GM12878 (cell line): Measurements from ENCODE around the gene PLD3. TPM values are rescaled to one million over a fixed set of nuclear protein-coding genes. Genes with fewer than 3 reads are reported as not detected.

Experiments used
- ATAC-seq: fragments of 200-7000 bp; cut with Tn5 transposase; 3 replicates; pipeline ENCODE4 v1.9.1; 2020; ENCODE audit warnings: mild to moderate bottlenecking, moderate library complexity
- BruUV-seq: library from RNA; stranded (reverse); fragments of 400-500 nt; replicated peaks from 2 replicates; lab custom pipeline; 2021; lab: Mats Ljungman, UMichigan
- CTCF ChIA-PET: fragments of 300-600 bp; sonication (Branson Sonifier 250); formaldehyde crosslinking; extraction: SDS; loops from one replicate; lab custom pipeline; 2021; ENCODE audit warnings: inconsistent platforms; lab: Yijun Ruan, JAX
- POLR2A ChIA-PET: fragments of 350-600 bp; formaldehyde crosslinking; extraction: SDS; loops from one replicate; lab custom pipeline; 2021; ENCODE audit warnings: inconsistent platforms; lab: Charles Lee
- RAD21 ChIA-PET: fragments of 300-600 bp; sonication (Branson Sonifier 250); formaldehyde crosslinking; loops from one replicate; lab custom pipeline; 2023; ENCODE audit warnings: antibody characterized with exemption; ENCODE audit not compliant: unreplicated experiment; lab: Charles Lee
- SMC1A ChIA-PET: fragments of 300-600 bp; sonication (Branson Sonifier 250); formaldehyde crosslinking; loops from one replicate; lab custom pipeline; 2023; ENCODE audit not compliant: unreplicated experiment, uncharacterized antibody; lab: Charles Lee
- DNase-seq: peaks from one replicate; pipeline ENCODE4 v3.0.0-alpha.2; 2011; ENCODE audit warnings: low read depth, low spot score
- FAIRE-seq: peaks from 3 replicates; lab custom pipeline; 2011; peaks lifted over from hg19 to GRCh38; lab: Jason Lieb, UNC
- H2AFZ ChIP-seq: 2 replicates; pipeline ENCODE4 v1.6.0; 2011; ENCODE audit warnings: low read depth, low read length, control low read depth; ENCODE audit not compliant: control insufficient read depth
- H3K27ac ChIP-seq: 2 replicates; pipeline ENCODE4 v1.5.1; 2011; ENCODE audit warnings: control low read depth; ENCODE audit not compliant: control insufficient read depth, insufficient read depth
- H3K27me3 ChIP-seq, 2 experiments: replicated peaks in 1 of 2; 2 replicates each; pipeline versions ENCODE4 v1.6.0 to v1.6.1; 2011; ENCODE audit warnings: low read length in 1 of 2; ENCODE audit not compliant: control insufficient read depth in 2 of 2, insufficient read depth in 2 of 2
- H3K36me3 ChIP-seq, 2 experiments: 2 replicates each; pipeline ENCODE4 v1.5.1; 2011; ENCODE audit warnings: low read length in 1 of 2; ENCODE audit not compliant: control insufficient read depth in 2 of 2, insufficient read depth in 2 of 2
- H3K4me1 ChIP-seq: 2 replicates; pipeline ENCODE4 v1.6.1; 2011; ENCODE audit warnings: mild to moderate bottlenecking, low read length, moderate library complexity, mixed read lengths; ENCODE audit not compliant: control insufficient read depth, insufficient read depth
- H3K4me2 ChIP-seq: 2 replicates; pipeline ENCODE4 v1.6.0; 2011; ENCODE audit warnings: control low read depth; ENCODE audit not compliant: control insufficient read depth, insufficient read depth
- H3K4me3 ChIP-seq: fragments of 200-600 bp; sonication (generic); 2 replicates; pipeline ENCODE4 v1.5.1; 2016
- H3K79me2 ChIP-seq: 2 replicates; pipeline ENCODE4 v1.6.0; 2011; ENCODE audit warnings: low read length; ENCODE audit not compliant: control insufficient read depth, insufficient read depth
- H3K9ac ChIP-seq: 2 replicates; pipeline ENCODE4 v1.8.0; 2011; ENCODE audit warnings: low read length, control low read depth, mixed read lengths; ENCODE audit not compliant: control insufficient read depth, insufficient read depth
- H3K9me3 ChIP-seq: replicated peaks from 3 replicates; pipeline ENCODE4 v1.5.1; 2011; ENCODE audit warnings: mild to moderate bottlenecking, low read length; ENCODE audit not compliant: control insufficient read depth, insufficient read depth
- H4K20me1 ChIP-seq: 2 replicates; pipeline ENCODE4 v1.6.0; 2011; ENCODE audit not compliant: control insufficient read depth, insufficient read depth
- BACH1 ChIP-seq: fragments of 450-650 bp; IDR thresholded peaks from 2 replicates; pipeline ENCODE4 v1.6.1; 2017; ENCODE audit warnings: mild to moderate bottlenecking, borderline replicate concordance
- CHD1 ChIP-seq: IDR thresholded peaks from 2 replicates; pipeline ENCODE4 v1.6.1; 2012; ENCODE audit warnings: low read depth, low read length, improper control_type of control experiment
- CHD2 ChIP-seq: IDR thresholded peaks from 2 replicates; pipeline ENCODE4 v1.6.1; 2011; ENCODE audit warnings: low read depth, low read length, improper control_type of control experiment, borderline replicate concordance
- ESRRA ChIP-seq: IDR thresholded peaks from 2 replicates; pipeline ENCODE4 v1.6.1; 2012; ENCODE audit warnings: mild to moderate bottlenecking, low read length, improper control_type of control experiment
- GATAD2B ChIP-seq: fragments of 450-650 bp; conservative IDR thresholded peaks from 2 replicates; pipeline ENCODE4 v1.6.1; 2017; ENCODE audit warnings: low read depth, mild to moderate bottlenecking, moderate library complexity
- HDAC2 ChIP-seq: fragments of 200-600 bp; sonication (generic); IDR thresholded peaks from 2 replicates; pipeline ENCODE4 v1.6.1; 2017
- JUND ChIP-seq: IDR thresholded peaks from 2 replicates; pipeline ENCODE4 v1.6.1; 2012; ENCODE audit warnings: low read depth, mild to moderate bottlenecking, low read length, improper control_type of control experiment, moderate library complexity
- KLF5 ChIP-seq: fragments of 450-650 bp; IDR thresholded peaks from 2 replicates; pipeline ENCODE4 v1.6.1; 2014; ENCODE audit warnings: mild to moderate bottlenecking; ENCODE audit not compliant: partially characterized antibody
- NBN ChIP-seq: fragments of 450-650 bp; IDR thresholded peaks from 2 replicates; pipeline ENCODE4 v1.6.1; 2016
- NFYB ChIP-seq: IDR thresholded peaks from 2 replicates; pipeline ENCODE4 v1.6.1; 2011; ENCODE audit warnings: low read depth, mild to moderate bottlenecking, low read length, improper control_type of control experiment, moderate library complexity; ENCODE audit not compliant: insufficient read depth
- NRF1 ChIP-seq: conservative IDR thresholded peaks from 2 replicates; pipeline ENCODE4 v1.6.1; 2011; ENCODE audit warnings: mild to moderate bottlenecking, low read depth, low read length, improper control_type of control experiment
- PML ChIP-seq: IDR thresholded peaks from 2 replicates; pipeline ENCODE4 v1.6.1; 2012; ENCODE audit warnings: low read length, inconsistent platforms
- RBBP5 ChIP-seq: fragments of 200-600 bp; sonication (generic); conservative IDR thresholded peaks from 2 replicates; pipeline ENCODE4 v1.6.1; 2016
- SMC3 ChIP-seq: IDR thresholded peaks from 2 replicates; pipeline ENCODE4 v1.6.1; 2011; ENCODE audit warnings: low read length, improper control_type of control experiment, borderline replicate concordance
- SUPT20H ChIP-seq: IDR thresholded peaks from 2 replicates; pipeline ENCODE4 v1.6.1; 2011; ENCODE audit warnings: low read depth, mild to moderate bottlenecking, low read length, moderate library complexity, borderline replicate concordance; ENCODE audit not compliant: control insufficient read depth
- TAF1 ChIP-seq: IDR thresholded peaks from 2 replicates; pipeline ENCODE4 v1.6.1; 2011; ENCODE audit warnings: mild to moderate bottlenecking, low read depth, low read length, borderline replicate concordance
- TCF7 ChIP-seq: IDR thresholded peaks from 2 replicates; pipeline ENCODE4 v1.6.1; 2014; ENCODE audit warnings: antibody characterized with exemption, borderline replicate concordance
- ZNF274 ChIP-seq: IDR thresholded peaks from one replicate; pipeline ENCODE4 v1.8.0; 2011; ENCODE audit not compliant: insufficient read length, insufficient read depth
- WGBS: methylation state at CpG from one replicate; pipeline ENCODE4 v1.1.6; 2016; ENCODE audit warnings: low lambda C conversion rate; ENCODE audit not compliant: insufficient replicate concordance, insufficient coverage; ENCODE audit errors: missing lambda C conversion rate; 5-methylcytosine and 5-hydroxymethylcytosine counted together
- in situ Hi-C: fragments of 300-500 bp; cut with MboI; formaldehyde crosslinking; loops from 9 replicates; pipeline ENCODE4 v1.14.3; 2018; ENCODE audit warnings: mixed read lengths
- intact Hi-C: fragments of 100-400 bp; cut with micrococcal nuclease; formaldehyde crosslinking; loops from one replicate; pipeline ENCODE4 v1.14.2; 2022; ENCODE audit not compliant: unreplicated experiment
- polyA plus RNA-seq, 11 experiments: library from polyadenylated mRNA; depleted of rRNA in 4 of 11; unstranded in 6 of 11; stranded (reverse) in 5 of 11; fragments of >200 nt; fragmentation: Nextera tagmentation in 4 of 11; fragmentation: Illumina TruSeq in 1 of 11; extraction: Ambion mirVana in 4 of 11; extraction: Trizol in 1 of 11; gene quantifications; 1 replicate in 1 of 11; 2 replicates in 10 of 11; pipeline versions ENCODE4 v1.2.1 to v1.2.3, GENCODE V29; 2011 to 2016; ENCODE audit warnings: inconsistent platforms in 2 of 11, missing spikeins in 2 of 11, low read depth in 1 of 11
- total RNA-seq, 4 experiments: library from RNA; depleted of rRNA in 3 of 4; stranded (reverse); fragments of >200 nt in 3 of 4; fragmentation: Illumina TruSeq in 1 of 4; extraction: Trizol in 1 of 4; gene quantifications; 2 replicates each; pipeline versions ENCODE4 v1.2.1 to v1.2.3, GENCODE V29; 2013 to 2021
- TF ChIP-seq, protein P1 (sequence below): fragments of 450-650 bp; IDR thresholded peaks from 2 replicates; pipeline ENCODE4 v1.6.1; 2017; ENCODE audit warnings: borderline replicate concordance
- TF ChIP-seq, protein P2 (sequence below): fragments of 150-350 bp; IDR thresholded peaks from 2 replicates; pipeline ENCODE4 v1.6.1; 2016; ENCODE audit warnings: low read depth, low read length

PLD3 gene
- total and polyA plus RNA-seq, 10 of the 15 experiments (the other 5 are each of a cell fraction or from before 2014, with no cell fraction given) = 1.3 to 134 (median 72.7) TPM

GRCh38 chr19:40417643-40417981 lies 69.1 kb downstream of the PLD3 start:
- Histone ChIP-seq H3K9ac (peak overlapping the region; percentile 46; the same call in 1 of the 2 replicates), H3K4me2 (no peak overlapping the region), H4K20me1 (no peaks in the 10 kb centered on the region), H3K27me3 (no peaks in the 10 kb centered on the region), H3K4me3 (no peak overlapping the region), H3K27ac (peak overlapping the region; percentile 80), H3K9me3 (no peaks in the 10 kb centered on the region), H2AFZ (no peak overlapping the region), H3K4me1 (peaks cover 22% of the 10 kb centered on the region), H3K36me3 (peaks cover 0 to 2% of the 10 kb centered on the region in 2 experiments; a peak in 2 of 4 replicates), H3K79me2 (peaks cover 6% of the 10 kb centered on the region)
- SMC1A ChIA-PET = interaction anchor here (0.7 to 2.3 kb wide), 3 partner anchors 8 to 112 kb away, joined by 3 to 8 read pairs (median 7); partner anchors contain the start of genes SERTAD1 and SERTAD3
- ATAC-seq = no peak
- no TSS peak for BruUV-seq
- CTCF ChIA-PET = interaction anchor here (0.5 to 1.6 kb wide), 4 partner anchors 9 to 112 kb away, joined by 3 to 4 read pairs (median 3); partner anchors contain the start of gene SERTAD1
- RAD21 ChIA-PET = interaction anchor here (0.5 to 1.5 kb wide), 5 partner anchors 8 to 112 kb away, joined by 3 to 6 read pairs (median 3); partner anchors contain the start of gene SERTAD1
- FAIRE-seq = no peak
- intact Hi-C loops (loop anchor here (5.0 kb wide), 1 partner anchor 60 kb away; no protein-coding TSS in a partner anchor), in situ Hi-C loops (no loop called here)
- TF ChIP-seq ZNF274 (no peak), TCF7 (no peak), HDAC2 (no peak), NFYB (no peak), NBN (no peak), ESRRA (no peak), GATAD2B (no peak), NRF1 (no peak), JUND (no peak), KLF5 (no peak), CHD1 (no peak), PML (no peak), SUPT20H (no peak), SMC3 (no peak), BACH1 (no peak), CHD2 (no peak), TAF1 (no peak), RBBP5 (no peak)
- TF ChIP-seq, protein P1, sequence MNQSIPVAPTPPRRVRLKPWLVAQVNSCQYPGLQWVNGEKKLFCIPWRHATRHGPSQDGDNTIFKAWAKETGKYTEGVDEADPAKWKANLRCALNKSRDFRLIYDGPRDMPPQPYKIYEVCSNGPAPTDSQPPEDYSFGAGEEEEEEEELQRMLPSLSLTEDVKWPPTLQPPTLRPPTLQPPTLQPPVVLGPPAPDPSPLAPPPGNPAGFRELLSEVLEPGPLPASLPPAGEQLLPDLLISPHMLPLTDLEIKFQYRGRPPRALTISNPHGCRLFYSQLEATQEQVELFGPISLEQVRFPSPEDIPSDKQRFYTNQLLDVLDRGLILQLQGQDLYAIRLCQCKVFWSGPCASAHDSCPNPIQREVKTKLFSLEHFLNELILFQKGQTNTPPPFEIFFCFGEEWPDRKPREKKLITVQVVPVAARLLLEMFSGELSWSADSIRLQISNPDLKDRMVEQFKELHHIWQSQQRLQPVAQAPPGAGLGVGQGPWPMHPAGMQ = no peak
- TF ChIP-seq, protein P2, sequence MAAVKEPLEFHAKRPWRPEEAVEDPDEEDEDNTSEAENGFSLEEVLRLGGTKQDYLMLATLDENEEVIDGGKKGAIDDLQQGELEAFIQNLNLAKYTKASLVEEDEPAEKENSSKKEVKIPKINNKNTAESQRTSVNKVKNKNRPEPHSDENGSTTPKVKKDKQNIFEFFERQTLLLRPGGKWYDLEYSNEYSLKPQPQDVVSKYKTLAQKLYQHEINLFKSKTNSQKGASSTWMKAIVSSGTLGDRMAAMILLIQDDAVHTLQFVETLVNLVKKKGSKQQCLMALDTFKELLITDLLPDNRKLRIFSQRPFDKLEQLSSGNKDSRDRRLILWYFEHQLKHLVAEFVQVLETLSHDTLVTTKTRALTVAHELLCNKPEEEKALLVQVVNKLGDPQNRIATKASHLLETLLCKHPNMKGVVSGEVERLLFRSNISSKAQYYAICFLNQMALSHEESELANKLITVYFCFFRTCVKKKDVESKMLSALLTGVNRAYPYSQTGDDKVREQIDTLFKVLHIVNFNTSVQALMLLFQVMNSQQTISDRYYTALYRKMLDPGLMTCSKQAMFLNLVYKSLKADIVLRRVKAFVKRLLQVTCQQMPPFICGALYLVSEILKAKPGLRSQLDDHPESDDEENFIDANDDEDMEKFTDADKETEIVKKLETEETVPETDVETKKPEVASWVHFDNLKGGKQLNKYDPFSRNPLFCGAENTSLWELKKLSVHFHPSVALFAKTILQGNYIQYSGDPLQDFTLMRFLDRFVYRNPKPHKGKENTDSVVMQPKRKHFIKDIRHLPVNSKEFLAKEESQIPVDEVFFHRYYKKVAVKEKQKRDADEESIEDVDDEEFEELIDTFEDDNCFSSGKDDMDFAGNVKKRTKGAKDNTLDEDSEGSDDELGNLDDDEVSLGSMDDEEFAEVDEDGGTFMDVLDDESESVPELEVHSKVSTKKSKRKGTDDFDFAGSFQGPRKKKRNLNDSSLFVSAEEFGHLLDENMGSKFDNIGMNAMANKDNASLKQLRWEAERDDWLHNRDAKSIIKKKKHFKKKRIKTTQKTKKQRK = no peak
- no peak for DNase-seq
- WGBS = 96% methylated on average over 4 of the region's 4 CpGs
- POLR2A ChIA-PET = interaction anchor here (0.6 to 2.8 kb wide), 3 partner anchors 9 to 356 kb away, joined by 3 to 12 read pairs (median 12); partner anchors contain the start of gene SERTAD1
